ENCODE measurements around the gene MEX3D.

The MEX3D gene

DNA sequence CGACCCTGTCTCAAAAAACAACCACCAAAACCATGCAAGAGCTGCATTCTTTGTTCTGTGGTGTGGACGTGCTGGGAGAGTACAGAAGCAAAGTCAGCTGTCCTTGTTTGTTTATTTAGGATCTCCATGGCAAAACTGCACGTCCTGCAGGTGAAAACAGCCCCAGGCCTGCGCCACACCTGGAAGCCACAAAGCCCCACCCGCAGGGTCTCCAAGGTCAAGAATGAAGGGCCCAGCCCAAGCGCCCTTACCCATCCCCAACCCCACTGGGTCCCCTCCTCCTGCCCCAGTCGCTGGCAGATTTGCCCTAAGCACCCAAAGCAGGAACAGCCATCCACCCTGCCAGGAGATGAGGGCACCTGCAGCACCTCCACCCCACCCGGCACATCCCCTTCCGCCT, 14.1 kb upstream of the MEX3D start:
- H3K4me1 ChIP-seq (ENCODE audit: control insufficient read depth in 2 of 2, insufficient read depth in 1 of 2, low read depth in 1 of 2, low read length in 2 of 2), result no peaks in the 10 kb centered on the region
- H3K9me3 ChIP-seq (replicated peaks in 1 of 2; ENCODE audit: control insufficient read depth in 2 of 2, insufficient read depth in 1 of 2, low read depth in 1 of 2, low read length in 2 of 2), result peaks cover 4 to 5% of the 10 kb centered on the region in 2 donors
- no peak overlapping the region for H3K9ac ChIP-seq (ENCODE audit: low read depth, low read length, poor library complexity)
- no CpG with 5 or more reads among the region's 9 CpGs for WGBS, 2 donors (ENCODE audit: extremely low coverage in 2 of 2, insufficient read length in 2 of 2, insufficient replicate concordance in 1 of 2)
- H2BK15ac ChIP-seq (ENCODE audit: low read length), result no peak overlapping the region
- H2AFZ ChIP-seq (ENCODE audit: low read length), result no peak overlapping the region
- H3K23ac ChIP-seq (ENCODE audit: low read depth, low read length, poor library complexity), result no peak overlapping the region
- peaks cover 53 to 95% of the 10 kb centered on the region in 2 donors for H3K36me3 ChIP-seq (replicated peaks in 1 of 2; ENCODE audit: control insufficient read depth in 2 of 2, insufficient read depth in 2 of 2, low read length in 2 of 2)
- no peak overlapping the region for H2AK5ac ChIP-seq (ENCODE audit: low read depth, low read length)
- no peak for DNase-seq (ENCODE audit: low spot score)
- H3K18ac ChIP-seq (ENCODE audit: low read length), result no peak overlapping the region
- no peak overlapping the region for H4K91ac ChIP-seq (ENCODE audit: low read depth, low read length, poor library complexity)
- no peak overlapping the region for H3K4ac ChIP-seq (ENCODE audit: low read length)
- H3K27ac ChIP-seq (replicated peaks; ENCODE audit: low read length), result no peak overlapping the region
- H2BK120ac ChIP-seq (ENCODE audit: low read depth, low read length), result no peak overlapping the region
- H3K14ac ChIP-seq (ENCODE audit: low read length), result no peak overlapping the region
- no peak overlapping the region for H2BK12ac ChIP-seq (ENCODE audit: low read length)
- no peak overlapping the region for H3K4me2 ChIP-seq (ENCODE audit: insufficient read depth, low read length, poor library complexity, severe bottlenecking)
- H2BK5ac ChIP-seq (ENCODE audit: low read length), result no peak overlapping the region
- H3K4me3 ChIP-seq (ENCODE audit: low read length in 2 of 2), result no peak overlapping the region
- H3K27me3 ChIP-seq (ENCODE audit: control insufficient read depth in 3 of 3, insufficient read depth in 3 of 3, low read depth in 1 of 3, low read length in 3 of 3), result no peaks in the 10 kb centered on the region
- peak overlapping the region; percentile 17 for H4K8ac ChIP-seq (ENCODE audit: low read depth, low read length)
- peaks cover 33% of the 10 kb centered on the region for H3K79me1 ChIP-seq (ENCODE audit: low read depth, low read length)

DNA sequence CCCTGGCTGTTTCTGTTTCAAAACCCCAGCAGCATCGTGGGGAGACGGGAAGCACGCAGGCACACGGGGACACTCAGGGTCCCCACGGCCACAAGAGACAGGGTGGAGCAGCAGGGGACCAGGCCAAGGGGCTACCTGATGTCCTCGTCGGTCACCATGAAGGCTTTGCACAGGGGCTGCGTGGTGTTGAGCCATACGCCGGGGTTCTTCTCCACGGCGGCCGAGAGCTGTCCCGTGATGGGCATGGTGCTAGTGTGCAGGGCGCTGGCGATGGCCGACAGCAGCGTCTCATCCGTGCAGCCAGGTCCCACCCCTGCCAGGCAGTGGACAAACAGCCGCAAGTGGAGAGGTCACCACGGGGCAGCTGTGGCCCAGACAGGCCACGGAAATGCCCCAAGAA, 12.8 kb upstream of the MEX3D start:
- no peak overlapping the region for H3K4me3 ChIP-seq (ENCODE audit: low read length in 2 of 2)
- H2AFZ ChIP-seq (ENCODE audit: low read length), result no peak overlapping the region
- no peak overlapping the region for H4K91ac ChIP-seq (ENCODE audit: low read depth, low read length, poor library complexity)
- no peak overlapping the region for H2AK5ac ChIP-seq (ENCODE audit: low read depth, low read length)
- peaks cover 64 to 99% of the 10 kb centered on the region in 2 donors for H3K36me3 ChIP-seq (replicated peaks in 1 of 2; ENCODE audit: control insufficient read depth in 2 of 2, insufficient read depth in 2 of 2, low read length in 2 of 2)
- peaks cover 28% of the 10 kb centered on the region for H3K79me1 ChIP-seq (ENCODE audit: low read depth, low read length)
- H2BK5ac ChIP-seq (ENCODE audit: low read length), result peak overlapping the region; percentile 13
- no peak overlapping the region for H3K4ac ChIP-seq (ENCODE audit: low read length)
- no peak overlapping the region for H3K14ac ChIP-seq (ENCODE audit: low read length)
- H2BK12ac ChIP-seq (ENCODE audit: low read length), result no peak overlapping the region
- H4K8ac ChIP-seq (ENCODE audit: low read depth, low read length), result no peak overlapping the region
- no peaks in the 10 kb centered on the region for H3K27me3 ChIP-seq (ENCODE audit: control insufficient read depth in 3 of 3, insufficient read depth in 3 of 3, low read depth in 1 of 3, low read length in 3 of 3)
- H2BK120ac ChIP-seq (ENCODE audit: low read depth, low read length), result peak overlapping the region; percentile 81
- no peak overlapping the region for H3K18ac ChIP-seq (ENCODE audit: low read length)
- H3K27ac ChIP-seq (replicated peaks; ENCODE audit: low read length), result no peak overlapping the region
- peak overlapping the region; percentile 93 for H3K23ac ChIP-seq (ENCODE audit: low read depth, low read length, poor library complexity)
- H2BK15ac ChIP-seq (ENCODE audit: low read length), result no peak overlapping the region
- WGBS, 2 donors (ENCODE audit: extremely low coverage in 2 of 2, insufficient read length in 2 of 2, insufficient replicate concordance in 1 of 2), result no CpG with 5 or more reads among the region's 22 CpGs
- H3K9ac ChIP-seq (ENCODE audit: low read depth, low read length, poor library complexity), result no peak overlapping the region
- DNase-seq (ENCODE audit: low spot score), result no peak
- peaks cover 2 to 3% of the 10 kb centered on the region in 2 donors for H3K9me3 ChIP-seq (replicated peaks in 1 of 2; ENCODE audit: control insufficient read depth in 2 of 2, insufficient read depth in 1 of 2, low read depth in 1 of 2, low read length in 2 of 2)
- H3K4me1 ChIP-seq (ENCODE audit: control insufficient read depth in 2 of 2, insufficient read depth in 1 of 2, low read depth in 1 of 2, low read length in 2 of 2), result no peaks in the 10 kb centered on the region
- H3K4me2 ChIP-seq (ENCODE audit: insufficient read depth, low read length, poor library complexity, severe bottlenecking), result no peak overlapping the region

DNA sequence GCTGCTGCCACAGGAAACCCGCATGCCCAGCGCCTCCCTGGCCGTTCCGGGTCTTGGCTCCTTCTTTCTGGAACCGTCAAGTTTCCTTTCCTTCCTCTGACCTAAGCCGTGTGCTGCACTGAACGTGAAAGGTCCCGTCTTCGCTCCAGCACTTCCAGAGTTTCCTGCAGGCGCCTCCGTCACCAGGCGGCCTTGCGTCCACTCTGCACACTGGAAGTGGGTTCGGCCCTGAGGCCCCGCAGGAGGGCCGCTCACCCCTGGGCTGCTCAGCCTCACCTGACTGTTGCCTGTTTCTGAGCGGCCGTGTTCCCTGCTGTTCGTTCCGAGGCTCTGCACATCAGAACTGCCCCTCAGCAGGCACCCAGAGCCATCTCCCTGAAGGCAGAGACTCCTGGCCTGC, 12.3 kb upstream of the MEX3D start:
- Histone ChIP-seq H2BK15ac (ENCODE audit: low read length) (no peak overlapping the region), H2BK5ac (ENCODE audit: low read length) (no peak overlapping the region), H3K14ac (ENCODE audit: low read length) (no peak overlapping the region), H3K4me3 (ENCODE audit: low read length in 2 of 2) (no peak overlapping the region), H4K8ac (ENCODE audit: low read depth, low read length) (no peak overlapping the region), H3K4me2 (ENCODE audit: insufficient read depth, low read length, poor library complexity, severe bottlenecking) (no peak overlapping the region), H3K79me1 (ENCODE audit: low read depth, low read length) (peaks cover 24% of the 10 kb centered on the region), H2AFZ (ENCODE audit: low read length) (no peak overlapping the region), H3K27ac (replicated peaks; ENCODE audit: low read length) (no peak overlapping the region), H3K36me3 (replicated peaks in 1 of 2; ENCODE audit: control insufficient read depth in 2 of 2, insufficient read depth in 2 of 2, low read length in 2 of 2) (peaks cover 66 to 96% of the 10 kb centered on the region in 2 donors), H3K4me1 (ENCODE audit: control insufficient read depth in 2 of 2, insufficient read depth in 1 of 2, low read depth in 1 of 2, low read length in 2 of 2) (no peaks in the 10 kb centered on the region), H2AK5ac (ENCODE audit: low read depth, low read length) (no peak overlapping the region), H3K4ac (ENCODE audit: low read length) (no peak overlapping the region), H2BK12ac (ENCODE audit: low read length) (no peak overlapping the region), H3K9ac (ENCODE audit: low read depth, low read length, poor library complexity) (no peak overlapping the region), H4K91ac (ENCODE audit: low read depth, low read length, poor library complexity) (no peak overlapping the region), H3K27me3 (ENCODE audit: control insufficient read depth in 3 of 3, insufficient read depth in 3 of 3, low read depth in 1 of 3, low read length in 3 of 3) (no peaks in the 10 kb centered on the region), H3K23ac (ENCODE audit: low read depth, low read length, poor library complexity) (no peak overlapping the region), H2BK120ac (ENCODE audit: low read depth, low read length) (no peak overlapping the region), H3K18ac (ENCODE audit: low read length) (no peak overlapping the region), H3K9me3 (replicated peaks in 1 of 2; ENCODE audit: control insufficient read depth in 2 of 2, insufficient read depth in 1 of 2, low read depth in 1 of 2, low read length in 2 of 2) (peaks cover 0 to 2% of the 10 kb centered on the region in 2 donors)
- no peak for DNase-seq (ENCODE audit: low spot score)
- WGBS, 2 donors (ENCODE audit: extremely low coverage in 2 of 2, insufficient read length in 2 of 2, insufficient replicate concordance in 1 of 2), result no CpG with 5 or more reads among the region's 20 CpGs

DNA sequence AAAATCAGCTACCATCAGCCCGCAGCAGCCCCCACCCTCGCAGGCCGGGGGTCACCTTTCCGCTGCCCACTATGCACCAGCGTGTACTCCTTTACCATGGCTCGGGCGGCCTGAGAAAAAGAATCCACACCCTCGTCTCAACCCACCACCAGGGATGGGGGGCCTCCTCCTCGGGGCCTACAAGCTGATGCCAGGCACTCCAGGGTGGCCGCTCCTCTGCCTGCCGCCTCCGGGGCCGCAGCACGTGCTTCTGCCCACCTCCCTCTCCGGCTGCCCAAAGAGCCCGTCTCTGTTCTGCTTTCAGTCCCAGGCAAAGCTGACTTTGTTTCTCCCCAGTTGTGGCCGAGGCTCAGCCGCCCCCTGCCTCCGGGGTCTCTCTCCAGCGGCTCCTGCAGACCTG, 11.1 kb upstream of the MEX3D start:
- Histone ChIP-seq H3K23ac (ENCODE audit: low read depth, low read length, poor library complexity) (no peak overlapping the region), H3K9me3 (replicated peaks in 1 of 2; ENCODE audit: control insufficient read depth in 2 of 2, insufficient read depth in 1 of 2, low read depth in 1 of 2, low read length in 2 of 2) (no peaks in the 10 kb centered on the region), H3K79me1 (ENCODE audit: low read depth, low read length) (peaks cover 13% of the 10 kb centered on the region), H4K8ac (ENCODE audit: low read depth, low read length) (peak overlapping the region; percentile 65), H4K91ac (ENCODE audit: low read depth, low read length, poor library complexity) (no peak overlapping the region), H2BK5ac (ENCODE audit: low read length) (no peak overlapping the region), H2AFZ (ENCODE audit: low read length) (no peak overlapping the region), H3K36me3 (replicated peaks in 1 of 2; ENCODE audit: control insufficient read depth in 2 of 2, insufficient read depth in 2 of 2, low read length in 2 of 2) (peaks cover 59 to 85% of the 10 kb centered on the region in 2 donors), H3K4me3 (ENCODE audit: low read length in 2 of 2) (no peak overlapping the region), H2BK120ac (ENCODE audit: low read depth, low read length) (no peak overlapping the region), H3K4me1 (ENCODE audit: control insufficient read depth in 2 of 2, insufficient read depth in 1 of 2, low read depth in 1 of 2, low read length in 2 of 2) (no peaks in the 10 kb centered on the region), H3K4ac (ENCODE audit: low read length) (no peak overlapping the region), H3K18ac (ENCODE audit: low read length) (no peak overlapping the region), H2BK15ac (ENCODE audit: low read length) (no peak overlapping the region), H3K14ac (ENCODE audit: low read length) (no peak overlapping the region), H3K27ac (replicated peaks; ENCODE audit: low read length) (no peak overlapping the region), H3K27me3 (ENCODE audit: control insufficient read depth in 3 of 3, insufficient read depth in 3 of 3, low read depth in 1 of 3, low read length in 3 of 3) (no peaks in the 10 kb centered on the region), H2AK5ac (ENCODE audit: low read depth, low read length) (no peak overlapping the region), H3K9ac (ENCODE audit: low read depth, low read length, poor library complexity) (no peak overlapping the region), H2BK12ac (ENCODE audit: low read length) (no peak overlapping the region), H3K4me2 (ENCODE audit: insufficient read depth, low read length, poor library complexity, severe bottlenecking) (no peak overlapping the region)
- no peak for DNase-seq (ENCODE audit: low spot score)
- WGBS, 2 donors (ENCODE audit: extremely low coverage in 2 of 2, insufficient read length in 2 of 2, insufficient replicate concordance in 1 of 2), result no CpG with 5 or more reads among the region's 20 CpGs
